ENCODE measurements around the gene CTAG1A. TPM values are rescaled to one million over a fixed set of nuclear protein-coding genes. Genes with fewer than 3 reads are reported as not detected.
"Not testable (repeated sequence)": the region's sequence is repeated elsewhere in the genome, so short reads cannot be mapped to it uniquely, and the experiment has no call there.

Gene CTAG1A
- total RNA-seq = not detected

DNA sequence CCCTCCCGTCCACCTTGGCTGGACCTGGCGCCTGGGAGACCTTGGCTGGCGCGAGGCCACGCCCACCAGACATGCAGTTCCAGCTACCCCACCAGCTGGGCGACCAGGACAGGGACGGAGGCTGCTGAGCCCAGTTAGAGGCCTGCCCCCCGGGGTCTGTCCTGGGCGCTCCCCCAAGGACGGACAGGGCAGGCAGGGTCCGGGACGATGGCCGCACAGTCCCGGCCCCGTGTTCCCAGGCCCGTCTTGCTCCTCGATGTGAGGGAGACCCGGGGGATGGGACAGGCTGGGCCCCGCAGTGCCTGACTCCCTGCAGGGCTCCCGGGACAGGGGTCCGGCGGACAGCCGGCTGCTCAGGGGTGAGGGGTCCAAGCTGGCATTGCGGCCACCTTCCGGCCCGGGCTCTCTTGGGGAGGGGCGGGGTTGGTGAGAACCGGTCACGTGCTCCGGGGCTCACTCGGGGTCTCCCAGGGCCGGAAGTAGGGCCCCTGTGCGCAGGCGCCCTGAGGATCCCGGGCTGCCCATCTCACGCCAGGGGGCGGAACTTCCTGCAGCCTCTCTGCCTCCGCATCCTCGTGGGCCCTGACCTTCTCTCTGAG is at the start of gene CTAG1A:
Gene CTAG1A, plus strand, starts transcription at position 549 of the 599 bp plus-strand sequence. CDS start 74 bp downstream, outside the sequence.
- not testable (repeated sequence) for H3K27ac ChIP-seq (ENCODE audit: low read depth, low read length); H3K27me3 ChIP-seq (ENCODE audit: control insufficient read depth in 3 of 3, insufficient read depth in 3 of 3, low read length in 3 of 3); H3K9me3 ChIP-seq (ENCODE audit: control insufficient read depth in 3 of 3, low read length in 3 of 3); H3K9ac ChIP-seq (ENCODE audit: low read depth in 1 of 3, low read length in 3 of 3); H3K36me3 ChIP-seq (ENCODE audit: control insufficient read depth in 3 of 3, insufficient read depth in 3 of 3, low read length in 3 of 3); H3K4me1 ChIP-seq (ENCODE audit: control insufficient read depth in 3 of 3, insufficient read depth in 3 of 3, low read length in 3 of 3); H3K4me3 ChIP-seq (ENCODE audit: low read length in 3 of 3)

DNA sequence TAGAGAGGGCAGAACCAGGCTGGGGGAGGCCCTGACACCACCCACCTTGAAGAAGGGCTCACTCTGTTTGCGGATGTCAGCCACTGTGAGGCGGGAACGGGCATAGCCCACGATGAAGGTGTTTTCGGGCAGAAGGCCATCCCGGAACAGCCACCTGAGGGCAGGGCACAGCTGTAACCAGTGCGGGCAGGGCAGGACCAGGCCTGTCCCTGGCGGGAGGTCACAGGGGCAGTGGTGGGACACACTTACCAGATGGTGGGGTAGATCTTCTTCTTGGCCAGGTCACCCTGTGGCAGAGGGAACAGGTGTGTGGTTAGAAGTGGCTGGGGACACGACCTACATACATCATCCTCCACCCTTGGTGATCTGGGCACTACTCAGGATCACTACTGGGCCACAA is 49.0 kb upstream of the CTAG1A start:
- H3K9ac ChIP-seq (ENCODE audit: low read depth in 1 of 3, low read length in 3 of 3) = no peak overlapping the region
- no peak overlapping the region for H3K4me3 ChIP-seq (ENCODE audit: low read length in 3 of 3)
- no peaks in the 10 kb centered on the region for H3K9me3 ChIP-seq (ENCODE audit: control insufficient read depth in 3 of 3, low read length in 3 of 3)
- no peak overlapping the region for H3K27ac ChIP-seq (ENCODE audit: low read depth, low read length)
- peaks cover 0 to 8% (median 6%) of the 10 kb centered on the region in 3 donors for H3K4me1 ChIP-seq (ENCODE audit: control insufficient read depth in 3 of 3, insufficient read depth in 3 of 3, low read length in 3 of 3)
- H3K36me3 ChIP-seq (ENCODE audit: control insufficient read depth in 3 of 3, insufficient read depth in 3 of 3, low read length in 3 of 3) = peaks cover 5 to 20% (median 13%) of the 10 kb centered on the region in 3 donors
- no peaks in the 10 kb centered on the region for H3K27me3 ChIP-seq (ENCODE audit: control insufficient read depth in 3 of 3, insufficient read depth in 3 of 3, low read length in 3 of 3)

GRCh38 chrX:154539077-154539476 is 45.9 kb upstream of the CTAG1A start:
- no peak overlapping the region for H3K9ac ChIP-seq (ENCODE audit: low read depth in 1 of 3, low read length in 3 of 3)
- no peaks in the 10 kb centered on the region for H3K9me3 ChIP-seq (ENCODE audit: control insufficient read depth in 3 of 3, low read length in 3 of 3)
- H3K36me3 ChIP-seq (ENCODE audit: control insufficient read depth in 3 of 3, insufficient read depth in 3 of 3, low read length in 3 of 3) = peaks cover 0 to 6% (median 6%) of the 10 kb centered on the region in 3 donors
- H3K4me1 ChIP-seq (ENCODE audit: control insufficient read depth in 3 of 3, insufficient read depth in 3 of 3, low read length in 3 of 3) = peaks cover 15 to 33% (median 27%) of the 10 kb centered on the region in 3 donors
- no peak overlapping the region for H3K27ac ChIP-seq (ENCODE audit: low read depth, low read length)
- H3K27me3 ChIP-seq (ENCODE audit: control insufficient read depth in 3 of 3, insufficient read depth in 3 of 3, low read length in 3 of 3) = no peaks in the 10 kb centered on the region
- H3K4me3 ChIP-seq (ENCODE audit: low read length in 3 of 3) = no peak overlapping the region

GRCh38 chrX:154540365-154540764 is 44.6 kb upstream of the CTAG1A start:
- not testable (repeated sequence) for H3K4me3 ChIP-seq (ENCODE audit: low read length in 3 of 3); H3K27ac ChIP-seq (ENCODE audit: low read depth, low read length); H3K27me3 ChIP-seq (ENCODE audit: control insufficient read depth in 3 of 3, insufficient read depth in 3 of 3, low read length in 3 of 3); H3K9me3 ChIP-seq (ENCODE audit: control insufficient read depth in 3 of 3, low read length in 3 of 3); H3K36me3 ChIP-seq (ENCODE audit: control insufficient read depth in 3 of 3, insufficient read depth in 3 of 3, low read length in 3 of 3)
- H3K4me1 ChIP-seq (ENCODE audit: control insufficient read depth in 3 of 3, insufficient read depth in 3 of 3, low read length in 3 of 3) = peaks cover 15 to 26% (median 21%) of the 10 kb centered on the region in 3 donors
- peak overlapping the region in 1 of 3 donors; percentile 16 for H3K9ac ChIP-seq (ENCODE audit: low read depth in 1 of 3, low read length in 3 of 3)

DNA sequence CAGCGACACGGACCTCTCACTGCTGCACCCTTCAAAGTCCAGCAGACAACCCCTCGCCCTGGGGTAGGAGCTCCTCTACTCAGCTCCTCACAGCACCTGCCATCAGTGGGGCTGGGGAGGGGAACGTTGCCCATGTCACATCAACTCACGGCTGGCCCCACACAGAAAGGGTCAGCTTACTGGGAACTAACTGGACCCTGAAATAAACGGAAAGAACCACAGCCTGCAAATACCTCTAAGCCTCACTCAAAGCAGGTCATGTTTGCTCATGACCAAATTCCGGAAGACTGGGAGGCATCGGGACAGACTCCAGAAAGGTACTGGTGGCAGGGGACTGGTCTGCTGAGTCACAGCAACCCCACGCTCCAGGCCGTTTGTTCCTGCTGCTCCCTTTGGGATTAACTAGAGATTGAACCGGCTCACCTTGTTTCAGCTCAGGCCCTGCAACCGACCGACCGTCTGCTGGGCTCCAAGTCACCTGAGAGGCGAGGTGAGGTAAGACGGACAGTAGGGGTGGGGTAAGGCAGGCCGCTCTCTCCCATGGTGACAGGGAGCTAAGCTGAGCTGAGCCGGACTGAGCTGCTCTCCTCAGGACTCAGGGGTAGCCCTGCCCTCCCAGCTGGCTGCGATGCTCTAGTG is 43.9 kb upstream of the CTAG1A start:
- H3K27me3 ChIP-seq (ENCODE audit: control insufficient read depth in 3 of 3, insufficient read depth in 3 of 3, low read length in 3 of 3) = no peaks in the 10 kb centered on the region
- H3K9ac ChIP-seq (ENCODE audit: low read depth in 1 of 3, low read length in 3 of 3) = peak overlapping the region in 1 of 3 donors; percentile 33
- no peak overlapping the region for H3K4me3 ChIP-seq (ENCODE audit: low read length in 3 of 3)
- peak overlapping the region; percentile 68 for H3K27ac ChIP-seq (ENCODE audit: low read depth, low read length)
- H3K4me1 ChIP-seq (ENCODE audit: control insufficient read depth in 3 of 3, insufficient read depth in 3 of 3, low read length in 3 of 3) = peaks cover 17 to 30% (median 23%) of the 10 kb centered on the region in 3 donors
- no peaks in the 10 kb centered on the region for H3K9me3 ChIP-seq (ENCODE audit: control insufficient read depth in 3 of 3, low read length in 3 of 3)
- no peaks in the 10 kb centered on the region for H3K36me3 ChIP-seq (ENCODE audit: control insufficient read depth in 3 of 3, insufficient read depth in 3 of 3, low read length in 3 of 3)

DNA sequence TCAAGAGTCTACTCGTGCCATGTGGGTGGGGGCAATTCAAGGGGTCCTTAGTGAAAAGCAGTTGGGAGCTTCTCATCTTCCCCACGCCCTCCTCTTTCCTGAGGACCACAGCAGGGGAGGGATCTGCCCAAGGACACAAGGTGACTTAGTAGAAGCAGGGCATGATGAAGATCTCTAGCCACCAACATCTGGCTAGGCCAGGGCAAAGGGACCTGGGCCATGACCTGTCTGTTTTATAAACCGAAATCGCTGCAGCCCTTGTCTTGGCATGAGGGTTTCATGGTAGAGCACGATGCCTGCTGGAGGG is 43.4 kb upstream of the CTAG1A start:
- H3K4me3 ChIP-seq (ENCODE audit: low read length in 3 of 3) = no peak overlapping the region
- H3K9ac ChIP-seq (ENCODE audit: low read depth in 1 of 3, low read length in 3 of 3) = peak overlapping the region in 1 of 3 donors; percentile 33
- H3K9me3 ChIP-seq (ENCODE audit: control insufficient read depth in 3 of 3, low read length in 3 of 3) = no peaks in the 10 kb centered on the region
- peaks cover 22 to 35% (median 27%) of the 10 kb centered on the region in 3 donors for H3K4me1 ChIP-seq (ENCODE audit: control insufficient read depth in 3 of 3, insufficient read depth in 3 of 3, low read length in 3 of 3)
- no peaks in the 10 kb centered on the region for H3K27me3 ChIP-seq (ENCODE audit: control insufficient read depth in 3 of 3, insufficient read depth in 3 of 3, low read length in 3 of 3)
- no peaks in the 10 kb centered on the region for H3K36me3 ChIP-seq (ENCODE audit: control insufficient read depth in 3 of 3, insufficient read depth in 3 of 3, low read length in 3 of 3)
- peak overlapping the region; percentile 68 for H3K27ac ChIP-seq (ENCODE audit: low read depth, low read length)

DNA sequence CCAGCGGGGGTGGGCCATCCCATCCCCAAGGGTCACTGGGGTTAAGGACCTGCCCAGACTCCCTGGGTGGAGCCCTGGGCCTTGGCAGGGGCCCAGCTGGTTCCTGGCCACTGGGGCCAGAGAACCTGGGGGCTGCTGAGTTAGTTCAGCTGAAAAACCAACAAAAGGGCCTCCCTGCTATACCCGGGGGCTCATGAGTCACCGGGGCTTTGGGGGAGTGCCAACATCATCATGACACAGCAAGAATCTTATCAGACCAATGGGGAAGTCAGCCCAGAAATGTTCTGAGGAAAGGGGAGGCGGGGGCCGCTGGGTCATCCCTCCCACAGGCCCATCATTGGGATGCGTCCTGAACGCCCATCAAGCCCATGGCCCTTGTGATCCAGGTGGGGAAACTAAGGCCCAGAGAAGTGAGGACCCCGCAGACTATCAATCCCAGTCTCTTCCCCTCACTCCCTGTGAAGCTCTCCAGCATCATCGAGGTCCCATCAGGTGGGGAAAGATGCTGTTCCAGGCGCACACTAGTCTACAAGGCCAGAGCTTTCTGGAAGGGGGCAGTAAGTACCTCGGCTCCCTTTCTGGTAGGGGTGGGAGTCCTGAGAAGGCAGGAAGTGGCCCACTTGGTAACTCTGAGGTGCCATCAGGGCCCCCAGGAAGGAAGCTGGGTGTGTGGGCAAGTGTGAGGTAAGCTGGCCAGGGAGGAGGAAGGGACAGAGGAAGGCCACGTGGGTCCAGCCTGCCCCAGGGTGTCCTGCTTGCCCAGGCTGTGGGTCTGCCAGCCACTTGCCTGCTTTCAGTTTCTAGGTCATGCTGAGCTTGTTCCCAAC is 42.8 kb upstream of the CTAG1A start:
- Histone ChIP-seq H3K9me3 (ENCODE audit: control insufficient read depth in 3 of 3, low read length in 3 of 3) (no peaks in the 10 kb centered on the region), H3K27ac (ENCODE audit: low read depth, low read length) (peak overlapping the region; percentile 68), H3K9ac (ENCODE audit: low read depth in 1 of 3, low read length in 3 of 3) (peak overlapping the region in 2 of 3 donors; percentile 50 to 68), H3K27me3 (ENCODE audit: control insufficient read depth in 3 of 3, insufficient read depth in 3 of 3, low read length in 3 of 3) (no peaks in the 10 kb centered on the region), H3K4me3 (ENCODE audit: low read length in 3 of 3) (peak overlapping the region in 1 of 3 donors; percentile 22), H3K4me1 (ENCODE audit: control insufficient read depth in 3 of 3, insufficient read depth in 3 of 3, low read length in 3 of 3) (peaks cover 22 to 35% (median 27%) of the 10 kb centered on the region in 3 donors), H3K36me3 (ENCODE audit: control insufficient read depth in 3 of 3, insufficient read depth in 3 of 3, low read length in 3 of 3) (no peaks in the 10 kb centered on the region)

GRCh38 chrX:154542723-154543424 is 42.1 kb upstream of the CTAG1A start:
- no peaks in the 10 kb centered on the region for H3K36me3 ChIP-seq (ENCODE audit: control insufficient read depth in 3 of 3, insufficient read depth in 3 of 3, low read length in 3 of 3)
- no peaks in the 10 kb centered on the region for H3K9me3 ChIP-seq (ENCODE audit: control insufficient read depth in 3 of 3, low read length in 3 of 3)
- peak overlapping the region; percentile 68 for H3K27ac ChIP-seq (ENCODE audit: low read depth, low read length)
- no peaks in the 10 kb centered on the region for H3K27me3 ChIP-seq (ENCODE audit: control insufficient read depth in 3 of 3, insufficient read depth in 3 of 3, low read length in 3 of 3)
- peak overlapping the region in 2 of 3 donors; percentile 50 to 68 for H3K9ac ChIP-seq (ENCODE audit: low read depth in 1 of 3, low read length in 3 of 3)
- H3K4me1 ChIP-seq (ENCODE audit: control insufficient read depth in 3 of 3, insufficient read depth in 3 of 3, low read length in 3 of 3) = peaks cover 22 to 37% (median 27%) of the 10 kb centered on the region in 3 donors
- peak overlapping the region in 1 of 3 donors; percentile 13 for H3K4me3 ChIP-seq (ENCODE audit: low read length in 3 of 3)

- peaks cover 27 to 48% (median 33%) of the 10 kb centered on the region in 3 donors for H3K4me1 ChIP-seq (ENCODE audit: control insufficient read depth in 3 of 3, insufficient read depth in 3 of 3, low read length in 3 of 3)
- no peak overlapping the region for H3K27ac ChIP-seq (ENCODE audit: low read depth, low read length)
- no peaks in the 10 kb centered on the region for H3K36me3 ChIP-seq (ENCODE audit: control insufficient read depth in 3 of 3, insufficient read depth in 3 of 3, low read length in 3 of 3)
- H3K4me3 ChIP-seq (ENCODE audit: low read length in 3 of 3) = peak overlapping the region; percentile 72 to 79 (median 75)
- peak overlapping the region in 2 of 3 donors; percentile 65 to 76 for H3K9ac ChIP-seq (ENCODE audit: low read depth in 1 of 3, low read length in 3 of 3)
- no peaks in the 10 kb centered on the region for H3K27me3 ChIP-seq (ENCODE audit: control insufficient read depth in 3 of 3, insufficient read depth in 3 of 3, low read length in 3 of 3)
- H3K9me3 ChIP-seq (ENCODE audit: control insufficient read depth in 3 of 3, low read length in 3 of 3) = no peaks in the 10 kb centered on the region
These were observed 39.2 kb upstream of the CTAG1A start for GRCh38 chrX:154545673-154546274.

All from skeletal muscle tissue (tissue), 4 donors.